Measurements from ENCODE around the gene SLC16A1.

GRCh38 chr1:112866151-112866550, 89.8 kb downstream of the SLC16A1 start:
- TF ChIP-seq CTCF (conservative IDR thresholded peaks at IDR 0.05; ENCODE audit: low read depth, low read length) = no peak
- no peak for TF ChIP-seq EZH2 (IDR thresholded peaks at IDR 0.05; ENCODE audit: low read length, unreplicated experiment)
